Keratinocyte (primary cell): Measurements from ENCODE around the gene CHSY1. TPM values are rescaled to one million over a fixed set of nuclear protein-coding genes. Genes with fewer than 3 reads are reported as not detected.

ENCODE experiments used
- DNase-seq: peaks from one replicate; pipeline ENCODE4 v3.0.0-alpha.2; 2011; ENCODE audit warnings: low read depth, missing footprints, low spot score
- FAIRE-seq: peaks from 2 replicates; lab custom pipeline; 2011; peaks lifted over from hg19 to GRCh38; lab: Jason Lieb, UNC
- H2AFZ ChIP-seq: 2 replicates; pipeline ENCODE4 v1.6.0; 2012; ENCODE audit warnings: low read length, control low read depth, inconsistent platforms; ENCODE audit not compliant: control insufficient read depth
- H3K27ac ChIP-seq: 2 replicates; pipeline ENCODE4 v1.5.1; 2011; ENCODE audit warnings: low read length; ENCODE audit not compliant: control insufficient read depth, insufficient read depth
- H3K27me3 ChIP-seq: 3 replicates; pipeline ENCODE4 v1.6.0; 2011; ENCODE audit warnings: low read length; ENCODE audit not compliant: control insufficient read depth, insufficient read depth; ENCODE audit errors: extremely low read depth
- H3K36me3 ChIP-seq, 2 experiments: 2 replicates in 1 of 2; 3 replicates in 1 of 2; pipeline ENCODE4 v1.5.1; 2011; ENCODE audit warnings: low read length in 2 of 2, mild to moderate bottlenecking in 1 of 2; ENCODE audit not compliant: control insufficient read depth in 2 of 2, insufficient read depth in 2 of 2; ENCODE audit errors: extremely low read depth in 1 of 2
- H3K4me1 ChIP-seq: 3 replicates; pipeline ENCODE4 v1.5.1; 2011; ENCODE audit warnings: low read length; ENCODE audit not compliant: control insufficient read depth, insufficient read depth; ENCODE audit errors: extremely low read depth
- H3K4me2 ChIP-seq: 3 replicates; pipeline ENCODE4 v1.6.0; 2011; ENCODE audit warnings: low read depth, low read length; ENCODE audit not compliant: control insufficient read depth, insufficient read depth; ENCODE audit errors: extremely low read depth
- H3K4me3 ChIP-seq, 3 experiments: fragments of 200-600 bp in 1 of 3; sonication (generic) in 1 of 3; 2 replicates in 2 of 3; 3 replicates in 1 of 3; pipeline ENCODE4 v1.5.1; 2011 to 2016; ENCODE audit warnings: low read length in 3 of 3, mild to moderate bottlenecking in 3 of 3, control low read depth in 2 of 3, inconsistent platforms in 1 of 3, low read depth in 1 of 3, mixed read lengths in 1 of 3, mixed run types in 1 of 3, moderate library complexity in 1 of 3; ENCODE audit not compliant: control insufficient read depth in 2 of 3, insufficient read depth in 2 of 3; ENCODE audit errors: extremely low read depth in 1 of 3
- H3K79me2 ChIP-seq: 2 replicates; pipeline ENCODE4 v1.6.0; 2012; ENCODE audit warnings: low read length; ENCODE audit not compliant: control insufficient read depth, insufficient read depth
- H3K9ac ChIP-seq: 3 replicates; pipeline ENCODE4 v1.6.0; 2011; ENCODE audit warnings: low read length; ENCODE audit not compliant: control insufficient read depth, insufficient read depth; ENCODE audit errors: extremely low read depth
- H3K9me1 ChIP-seq: 3 replicates; pipeline ENCODE4 v1.6.0; 2011; ENCODE audit warnings: low read length; ENCODE audit not compliant: control insufficient read depth, insufficient read depth; ENCODE audit errors: extremely low read depth
- H3K9me3 ChIP-seq: 2 replicates; pipeline ENCODE4 v1.5.1; 2012; ENCODE audit warnings: low read depth, low read length; ENCODE audit not compliant: control insufficient read depth
- H4K20me1 ChIP-seq: 3 replicates; pipeline ENCODE4 v1.6.0; 2011; ENCODE audit warnings: low read length; ENCODE audit not compliant: control insufficient read depth, insufficient read depth; ENCODE audit errors: extremely low read depth
- EZH2 ChIP-seq: IDR thresholded peaks from one replicate; pipeline ENCODE4 v1.6.1; 2012; ENCODE audit warnings: inconsistent platforms, mild to moderate bottlenecking, low read length, moderate library complexity
- dilution Hi-C: fragments of 300-500 bp; cut with MboI; formaldehyde crosslinking; loops from one replicate; pipeline ENCODE4 v1.7.0; 2020; ENCODE audit warnings: low sequenced_read_pairs; ENCODE audit not compliant: extremely low pct_ligation_motif_present
- polyA plus RNA-seq, 5 experiments: library from polyadenylated mRNA; depleted of rRNA in 3 of 5; stranded (reverse) in 3 of 5; stranded (forward) in 1 of 5; unstranded in 1 of 5; fragments of >200 nt; gene quantifications; 1 replicate in 1 of 5; 2 replicates in 3 of 5; 3 replicates in 1 of 5; pipeline versions ENCODE4 v1.2.1 to v1.2.3, GENCODE V29; 2011 to 2012; ENCODE audit warnings: missing spikeins in 2 of 5, low read depth in 1 of 5, low replicate concordance in 1 of 5
- TF ChIP-seq, protein P1 (sequence below), 3 experiments: IDR thresholded peaks in 1 of 3; conservative IDR thresholded peaks in 1 of 3; optimal IDR thresholded peaks in 1 of 3; 2 replicates in 2 of 3; 3 replicates in 1 of 3; pipeline versions ENCODE3 to v1.5.1; 2011; ENCODE audit warnings: low read length in 3 of 3, mild to moderate bottlenecking in 3 of 3, moderate library complexity in 2 of 3, control low read depth in 1 of 3, inconsistent platforms in 1 of 3; ENCODE audit not compliant: insufficient read depth in 2 of 3; ENCODE audit errors: extremely low read depth in 1 of 3

The CHSY1 gene
- polyA plus RNA-seq, 1 donor (not counting 4 experiments of a cell fraction or from before 2014, with no cell fraction given), result 27.0 TPM

DNA sequence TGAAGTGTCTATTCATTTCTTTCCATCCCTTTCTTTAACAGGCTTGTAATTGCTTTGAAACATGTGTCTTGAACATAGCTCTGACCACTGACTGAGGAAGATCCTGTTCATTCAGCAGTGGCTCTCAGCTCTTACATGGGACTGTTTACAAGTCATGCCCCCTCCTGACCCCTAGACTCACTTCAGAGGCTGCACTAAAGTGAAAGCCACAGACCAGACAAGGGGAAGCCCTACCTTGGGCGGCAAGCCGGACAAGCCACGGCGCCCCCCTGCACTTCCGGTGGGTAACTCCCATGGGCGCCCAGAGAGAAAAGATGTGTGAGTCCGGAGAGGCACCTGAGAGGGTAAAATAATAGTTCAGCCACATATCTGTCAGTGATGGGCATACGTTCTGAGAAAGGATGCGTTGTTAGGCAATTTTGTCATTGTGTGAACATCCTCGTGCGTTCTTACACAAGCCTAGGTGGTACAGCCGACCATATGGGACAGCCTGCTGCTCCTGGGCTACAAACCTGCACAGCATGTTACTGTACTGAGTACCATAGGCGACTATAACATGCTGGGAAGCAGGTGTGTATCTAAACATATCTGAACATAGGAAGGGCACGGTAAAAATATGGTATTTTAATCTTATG, 116.2 kb downstream of the CHSY1 start:
- no peaks in the 10 kb centered on the region for H3K27me3 ChIP-seq
- H3K9me1 ChIP-seq, result no peaks in the 10 kb centered on the region
- no peaks in the 10 kb centered on the region for H3K36me3 ChIP-seq
- no peak overlapping the region for H2AFZ ChIP-seq
- no peaks in the 10 kb centered on the region for H4K20me1 ChIP-seq
- no peak overlapping the region for H3K9ac ChIP-seq
- FAIRE-seq (no peak), DNase-seq (no peak)
- no peak overlapping the region for H3K4me2 ChIP-seq
- no peak overlapping the region for H3K27ac ChIP-seq
- no peaks in the 10 kb centered on the region for H3K79me2 ChIP-seq
- dilution Hi-C loops, result no loop called here
- no peak overlapping the region for H3K4me3 ChIP-seq
- no peaks in the 10 kb centered on the region for H3K9me3 ChIP-seq
- TF ChIP-seq, protein P1, sequence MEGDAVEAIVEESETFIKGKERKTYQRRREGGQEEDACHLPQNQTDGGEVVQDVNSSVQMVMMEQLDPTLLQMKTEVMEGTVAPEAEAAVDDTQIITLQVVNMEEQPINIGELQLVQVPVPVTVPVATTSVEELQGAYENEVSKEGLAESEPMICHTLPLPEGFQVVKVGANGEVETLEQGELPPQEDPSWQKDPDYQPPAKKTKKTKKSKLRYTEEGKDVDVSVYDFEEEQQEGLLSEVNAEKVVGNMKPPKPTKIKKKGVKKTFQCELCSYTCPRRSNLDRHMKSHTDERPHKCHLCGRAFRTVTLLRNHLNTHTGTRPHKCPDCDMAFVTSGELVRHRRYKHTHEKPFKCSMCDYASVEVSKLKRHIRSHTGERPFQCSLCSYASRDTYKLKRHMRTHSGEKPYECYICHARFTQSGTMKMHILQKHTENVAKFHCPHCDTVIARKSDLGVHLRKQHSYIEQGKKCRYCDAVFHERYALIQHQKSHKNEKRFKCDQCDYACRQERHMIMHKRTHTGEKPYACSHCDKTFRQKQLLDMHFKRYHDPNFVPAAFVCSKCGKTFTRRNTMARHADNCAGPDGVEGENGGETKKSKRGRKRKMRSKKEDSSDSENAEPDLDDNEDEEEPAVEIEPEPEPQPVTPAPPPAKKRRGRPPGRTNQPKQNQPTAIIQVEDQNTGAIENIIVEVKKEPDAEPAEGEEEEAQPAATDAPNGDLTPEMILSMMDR (optimal IDR thresholded peaks at IDR 0.05 in 1 of 3, IDR thresholded peaks at IDR 0.05 in 1 of 3, conservative IDR thresholded peaks at IDR 0.05 in 1 of 3; ENCODE audit: extremely low read depth in 1 of 3, insufficient read depth in 2 of 3, low read length in 3 of 3), result no peak
- no peak for TF ChIP-seq EZH2
- H3K4me1 ChIP-seq, result no peaks in the 10 kb centered on the region

DNA sequence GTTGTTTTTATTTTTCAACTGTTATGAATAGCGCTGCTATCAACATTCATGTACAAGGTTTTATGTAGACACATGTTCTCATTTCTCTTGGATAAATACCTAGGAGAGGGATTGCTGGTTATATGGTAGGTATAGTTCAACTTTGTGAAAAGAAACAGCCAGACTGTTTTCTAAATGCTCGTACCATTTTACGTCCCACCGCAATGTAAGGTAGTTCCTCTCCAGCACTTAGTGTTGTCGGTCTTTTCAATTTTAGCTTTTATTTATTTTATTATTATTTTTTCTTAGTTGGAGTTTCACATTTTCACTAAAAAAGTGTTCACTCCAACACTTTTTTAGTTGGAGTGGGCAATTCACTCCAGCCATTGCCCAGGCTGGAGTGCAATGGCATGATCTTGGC, 117.1 kb downstream of the CHSY1 start:
- H3K79me2 ChIP-seq, result no peaks in the 10 kb centered on the region
- TF ChIP-seq, protein P1 (optimal IDR thresholded peaks at IDR 0.05 in 1 of 3, IDR thresholded peaks at IDR 0.05 in 1 of 3, conservative IDR thresholded peaks at IDR 0.05 in 1 of 3; ENCODE audit: extremely low read depth in 1 of 3, insufficient read depth in 2 of 3, low read length in 3 of 3), result no peak
- TF ChIP-seq EZH2, result no peak
- no peak overlapping the region for H3K4me2 ChIP-seq
- H3K4me1 ChIP-seq, result no peaks in the 10 kb centered on the region
- no peak for FAIRE-seq
- no peaks in the 10 kb centered on the region for H3K36me3 ChIP-seq
- dilution Hi-C loops, result no loop called here
- DNase-seq, result no peak
- H3K9ac ChIP-seq, result no peak overlapping the region
- H2AFZ ChIP-seq, result no peak overlapping the region
- H3K9me3 ChIP-seq, result no peaks in the 10 kb centered on the region
- H3K27ac ChIP-seq, result no peak overlapping the region
- no peaks in the 10 kb centered on the region for H3K9me1 ChIP-seq
- no peaks in the 10 kb centered on the region for H4K20me1 ChIP-seq
- no peak overlapping the region for H3K4me3 ChIP-seq
- H3K27me3 ChIP-seq, result no peaks in the 10 kb centered on the region
